Gastrocnemius medialis (tissue), 4 donors: ENCODE data around the gene DENND6A.

ENCODE experiments used
- CTCF ChIP-seq, 5 experiments: fragments of 450-650 bp in 3 of 5; fragments of 200-600 bp in 2 of 5; sonication (generic) in 2 of 5; IDR thresholded peaks in 4 of 5; conservative IDR thresholded peaks in 1 of 5; 1 replicate in 4 of 5; 2 replicates in 1 of 5; pipeline ENCODE4 v1.5.1; 2016 to 2019; ENCODE audit warnings: antibody characterized with exemption in 5 of 5, mild to moderate bottlenecking in 3 of 5, moderate library complexity in 3 of 5
- POLR2A ChIP-seq, 2 donors: fragments of 450-650 bp; IDR thresholded peaks; one replicate each; pipeline ENCODE4 v1.6.1; 2017; ENCODE audit warnings: antibody characterized with exemption in 2 of 2, mild to moderate bottlenecking in 2 of 2, moderate library complexity in 2 of 2

- no peak for TF ChIP-seq POLR2A (IDR thresholded peaks at IDR 0.05)
- TF ChIP-seq CTCF (IDR thresholded peaks at IDR 0.05 in 4 of 5, conservative IDR thresholded peaks at IDR 0.05 in 1 of 5): no peak
Observed at GRCh38 chr3:57683286-57683685, 9.6 kb downstream of the DENND6A start.
